HG03558 (cell line): ENCODE measurements around the gene GABBR1.
"Not testable (repeated sequence)": the region's sequence is repeated elsewhere in the genome, so short reads cannot be mapped to it uniquely, and the experiment has no call there.

Source experiments
- ATAC-seq: cut with Tn5 transposase; IDR thresholded peaks from one replicate; pipeline ENCODE4 v1.9.1; 2021; ENCODE audit warnings: moderate number of reproducible peaks; ENCODE audit not compliant: unreplicated experiment; ENCODE audit errors: extremely low read depth

The GABBR1 gene

DNA sequence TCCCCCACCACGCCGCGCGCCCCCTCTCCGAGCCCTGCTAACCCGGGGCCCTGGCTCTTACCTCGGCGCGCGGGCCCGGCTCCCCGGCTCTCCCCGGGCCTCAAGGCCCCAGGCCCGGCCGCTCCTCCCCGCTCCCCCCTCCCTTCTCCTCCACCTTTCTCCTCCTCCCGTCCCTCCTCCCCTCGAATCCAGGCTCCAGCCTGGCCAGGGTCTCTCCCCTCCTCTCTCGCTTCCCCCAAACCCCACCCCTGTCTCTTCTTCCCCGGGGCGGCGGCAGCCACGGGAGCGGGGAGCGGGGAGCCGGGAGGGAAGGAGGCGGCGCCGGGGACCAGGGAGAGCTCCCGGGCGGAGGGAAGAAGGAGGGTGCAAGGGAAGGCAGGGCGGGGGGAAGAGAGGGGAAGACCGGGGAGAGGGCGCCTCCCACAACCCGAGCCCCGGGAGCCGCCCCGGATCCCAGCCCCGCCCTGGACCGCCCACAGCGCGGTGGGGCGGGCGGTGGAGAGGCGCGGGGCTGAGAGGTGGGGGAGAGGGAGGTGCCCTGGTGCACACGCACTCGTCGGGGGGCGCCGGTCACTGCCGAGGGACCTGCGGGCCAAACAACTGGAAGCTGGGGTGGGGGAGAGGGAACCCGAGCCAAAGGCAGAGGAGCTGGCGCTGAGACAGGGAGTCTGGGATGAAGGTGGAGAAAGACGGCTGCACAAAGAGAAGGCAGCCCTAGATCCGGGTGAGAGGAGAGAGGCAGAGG is at the start of gene GABBR1:
Gene GABBR1, minus strand, starts transcription at position 395 of the 745 bp plus-strand sequence. CDS start 798 bp downstream, outside the sequence.
- no peak for ATAC-seq

- no peak for ATAC-seq
Measured at GRCh38 chr6:29681811-29682210, 48.8 kb upstream of the GABBR1 start.

DNA sequence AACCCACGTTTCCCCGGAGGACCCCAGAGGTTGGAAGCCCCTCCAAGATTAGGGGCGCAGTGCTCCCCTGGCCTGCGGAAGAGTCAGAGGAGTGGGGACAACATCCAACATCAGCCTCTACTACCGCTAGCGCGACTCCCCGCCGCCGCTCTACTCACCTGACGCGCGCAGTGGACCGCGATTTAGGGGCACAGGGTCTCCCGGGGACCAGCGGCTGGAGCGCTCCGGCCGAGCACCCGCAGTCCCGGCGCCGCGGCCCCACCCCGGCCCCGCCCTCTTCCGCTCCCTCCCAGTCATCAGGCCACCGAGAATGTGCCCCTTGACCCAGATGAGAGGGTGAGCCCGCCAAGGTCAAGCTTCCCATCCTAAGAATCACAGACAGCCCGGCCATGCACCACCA is 47.9 kb upstream of the GABBR1 start, which contains the start of gene ZFP57:
Gene ZFP57, minus strand, starts transcription at position 249 of the 400 bp plus-strand sequence. CDS start 4,149 bp downstream, outside the sequence.
- no peak for ATAC-seq

GRCh38 chr6:29680416-29680815 is 47.4 kb upstream of the GABBR1 start:
- ATAC-seq = no peak

DNA sequence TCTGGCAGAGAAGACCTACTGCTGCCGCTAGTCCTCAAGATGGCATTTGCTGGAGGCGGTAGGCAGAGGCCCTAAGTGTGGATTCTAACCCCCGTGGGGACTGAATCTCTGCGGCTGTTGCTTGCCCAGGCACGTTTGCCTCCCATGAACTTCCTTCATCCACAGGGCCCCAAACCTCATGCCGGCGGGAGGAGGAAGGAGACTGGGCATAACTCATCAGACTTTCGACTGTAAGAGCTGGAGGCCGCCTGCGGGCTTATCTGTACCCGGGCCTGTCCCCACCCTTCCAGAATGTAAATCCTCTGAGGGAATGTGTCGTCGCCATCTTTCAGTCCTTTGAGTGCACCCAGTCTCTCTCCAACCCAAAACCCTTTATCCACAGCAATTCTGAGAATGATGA is 47.0 kb upstream of the GABBR1 start:
- ATAC-seq = no peak

DNA sequence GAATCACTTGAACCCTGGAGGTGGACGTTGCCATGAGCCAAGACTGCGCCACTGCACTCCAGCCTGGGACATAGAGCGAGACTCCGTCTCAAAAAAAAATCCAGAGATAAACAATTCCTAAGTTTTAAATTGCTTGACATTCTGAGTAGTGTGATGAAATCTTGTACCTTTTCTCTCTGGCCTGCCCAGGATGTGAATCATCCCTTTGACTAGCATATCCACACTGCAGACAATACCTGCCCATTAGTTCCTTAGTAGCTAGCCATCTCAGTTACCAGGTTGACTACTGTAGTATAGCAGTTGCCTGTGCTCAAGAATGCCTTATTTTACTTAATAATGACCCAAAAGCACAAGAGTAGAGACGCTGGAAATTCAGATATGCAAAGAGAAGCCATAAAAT is 45.1 kb upstream of the GABBR1 start:
- ATAC-seq = no peak

GRCh38 chr6:29676981-29677601 is 44.1 kb upstream of the GABBR1 start:
- ATAC-seq = no peak

DNA sequence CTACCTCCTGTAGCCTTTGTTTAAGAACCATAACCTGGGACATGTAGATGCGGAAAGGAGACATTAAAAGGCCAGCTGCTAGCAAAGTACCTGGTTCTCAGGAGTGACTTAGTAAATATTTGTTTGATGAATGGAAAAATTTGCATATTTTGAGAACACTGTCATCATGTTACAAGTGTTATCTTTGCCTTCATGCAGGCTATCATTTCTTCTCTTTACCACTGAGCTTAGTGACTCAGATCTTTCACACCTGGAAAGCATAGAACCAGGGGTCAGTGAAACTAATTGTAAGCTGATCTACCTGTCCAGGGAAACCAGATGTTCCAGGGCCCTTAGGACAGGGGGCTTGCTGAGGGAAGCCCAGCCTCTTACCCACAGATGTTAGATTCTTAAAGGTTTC is 42.6 kb upstream of the GABBR1 start:
- ATAC-seq = no peak

GRCh38 chr6:29674008-29674407 is 41.0 kb upstream of the GABBR1 start:
- no peak for ATAC-seq

- no peak for ATAC-seq
Measured at GRCh38 chr6:29673161-29673560, 40.2 kb upstream of the GABBR1 start.

DNA sequence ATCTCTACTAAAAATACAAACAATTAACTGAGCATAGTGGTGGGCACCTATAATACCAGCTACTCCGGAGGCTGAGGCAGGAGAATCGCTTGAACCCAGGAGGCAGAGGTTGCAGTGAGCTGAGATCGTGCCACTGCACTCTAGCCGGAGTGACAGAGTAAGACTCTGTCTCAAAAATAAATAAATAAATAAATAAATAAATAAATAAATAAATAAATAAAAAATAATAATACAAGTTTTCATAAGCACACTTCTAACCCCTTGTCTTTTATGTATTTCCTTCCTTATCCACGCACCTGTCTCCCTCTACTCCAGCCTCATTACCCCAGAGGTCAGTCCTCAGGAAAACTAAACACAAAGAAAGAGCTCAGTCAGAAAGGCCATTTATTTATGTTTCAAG is 39.1 kb upstream of the GABBR1 start:
- not testable (repeated sequence) for ATAC-seq

GRCh38 chr6:29671026-29671425 is 38.0 kb upstream of the GABBR1 start:
- ATAC-seq = no peak

DNA sequence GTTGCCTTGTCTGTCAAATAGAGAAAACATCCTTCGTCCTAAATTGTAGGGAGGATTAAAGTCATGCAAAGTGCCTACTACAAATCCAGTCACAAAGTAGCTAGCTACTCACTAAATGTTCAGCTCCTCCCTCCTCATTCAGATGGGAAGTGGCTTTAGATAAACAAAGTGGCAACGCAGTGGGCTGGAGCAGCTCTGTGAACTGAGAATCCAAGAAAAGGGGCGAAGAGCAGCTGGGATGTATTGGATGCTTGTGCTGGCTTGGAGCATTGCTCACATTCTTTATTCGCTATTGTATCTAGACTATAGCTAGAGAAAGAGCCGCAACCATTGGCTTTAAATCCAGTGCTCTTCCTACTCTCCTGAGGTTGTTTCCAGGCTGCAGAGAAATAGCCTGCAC is 34.2 kb upstream of the GABBR1 start:
- ATAC-seq = no peak

DNA sequence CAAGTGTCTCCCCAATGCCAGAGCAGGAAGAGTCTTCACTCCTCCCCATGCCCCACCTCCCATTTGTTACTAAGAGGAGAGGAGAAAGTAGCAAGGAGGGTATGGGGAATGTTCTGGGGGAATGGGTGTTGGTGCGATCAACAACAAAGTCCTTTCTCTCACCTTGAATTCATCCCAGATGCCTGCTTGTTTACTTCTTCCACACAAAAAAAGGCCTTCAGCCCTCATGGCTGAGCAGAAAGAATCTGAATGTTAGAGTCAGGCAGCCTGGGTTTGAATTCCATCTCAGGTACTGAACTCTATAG is 33.8 kb upstream of the GABBR1 start:
- ATAC-seq = no peak

- no peak for ATAC-seq
Measured at GRCh38 chr6:29665942-29666825, 33.2 kb upstream of the GABBR1 start.

DNA sequence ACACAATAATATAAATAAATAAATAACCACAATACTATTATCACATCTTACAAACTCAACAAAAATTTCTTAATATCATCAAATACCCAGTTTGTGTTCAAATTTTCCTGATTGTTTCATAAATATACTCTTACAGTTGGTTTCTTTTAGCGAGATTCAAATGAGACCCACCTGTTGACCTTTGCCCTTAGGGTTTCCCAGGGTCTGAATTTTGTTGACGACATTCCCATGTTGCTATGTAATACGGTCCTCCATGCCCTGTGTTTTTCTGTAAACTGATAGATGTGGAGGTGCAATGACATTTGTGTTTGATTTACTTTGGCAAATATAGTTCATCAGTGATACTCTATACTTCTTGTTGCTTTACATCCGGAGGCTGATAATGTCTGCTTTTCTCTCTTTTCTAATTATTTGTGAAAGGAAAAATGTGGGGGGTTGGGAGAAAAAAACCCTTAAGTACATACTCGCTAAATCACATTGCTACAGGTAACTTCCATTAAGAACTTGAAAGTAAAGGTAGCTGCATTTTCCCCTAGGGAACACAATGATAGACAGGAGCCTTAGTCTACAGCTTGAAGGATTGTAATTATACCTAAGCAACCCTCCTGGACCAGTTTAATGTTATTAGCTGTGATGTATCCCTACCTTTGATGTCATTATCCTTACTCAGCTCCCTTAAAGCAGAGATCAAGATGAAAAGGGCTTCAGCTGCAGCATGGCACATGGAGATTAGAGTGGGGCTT is 30.5 kb upstream of the GABBR1 start:
- ATAC-seq = no peak

DNA sequence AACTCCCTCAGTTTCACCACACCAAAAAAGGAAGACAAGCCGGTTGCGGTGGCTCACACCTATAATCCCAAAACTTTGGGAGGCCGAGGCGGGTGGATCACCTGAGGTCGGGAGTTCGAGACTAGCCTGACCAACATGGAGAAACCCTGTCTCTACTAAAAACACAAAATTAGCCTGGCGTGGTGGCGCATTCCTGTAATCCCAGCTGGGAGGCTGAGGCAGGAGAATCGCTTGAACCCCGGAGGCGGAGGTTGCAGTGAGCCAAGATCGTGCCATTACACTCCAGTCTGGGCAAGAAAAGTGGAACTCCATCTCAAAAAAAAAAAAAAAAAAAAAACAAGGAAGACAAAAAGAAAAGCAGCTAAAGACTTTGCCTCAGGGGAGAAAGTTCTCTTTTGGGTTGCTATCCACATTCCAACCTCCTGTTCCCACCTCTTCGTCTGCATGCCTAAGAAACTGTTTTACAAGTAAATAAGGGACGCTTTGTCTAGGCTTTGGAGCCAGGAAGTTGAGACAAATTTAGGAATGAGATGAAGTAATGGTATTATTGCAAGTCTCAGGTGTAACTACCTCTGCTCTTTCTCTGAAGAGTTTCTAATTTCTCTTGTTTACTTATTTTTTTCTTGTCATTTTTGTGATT is 28.6 kb upstream of the GABBR1 start:
- ATAC-seq = not testable (repeated sequence)

DNA sequence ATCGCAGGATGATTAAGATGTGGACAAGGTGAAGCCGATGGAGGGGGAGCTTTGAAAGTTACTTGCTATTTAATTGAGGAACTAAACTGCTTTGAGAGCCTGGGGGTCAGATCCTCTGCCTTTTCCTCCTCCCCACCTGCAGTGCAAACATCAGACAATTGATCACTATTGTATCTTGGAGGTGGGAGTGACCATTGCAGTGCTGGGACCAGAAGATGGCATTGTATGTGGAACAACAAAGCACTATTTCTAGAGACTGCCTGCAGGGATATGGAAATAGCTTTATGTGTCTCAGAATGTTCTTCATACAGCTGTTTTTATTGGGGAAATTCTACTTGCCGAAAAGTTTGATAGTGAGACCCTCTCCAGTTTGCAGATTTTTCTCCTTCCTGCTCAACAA is 28.1 kb upstream of the GABBR1 start:
- no peak for ATAC-seq

DNA sequence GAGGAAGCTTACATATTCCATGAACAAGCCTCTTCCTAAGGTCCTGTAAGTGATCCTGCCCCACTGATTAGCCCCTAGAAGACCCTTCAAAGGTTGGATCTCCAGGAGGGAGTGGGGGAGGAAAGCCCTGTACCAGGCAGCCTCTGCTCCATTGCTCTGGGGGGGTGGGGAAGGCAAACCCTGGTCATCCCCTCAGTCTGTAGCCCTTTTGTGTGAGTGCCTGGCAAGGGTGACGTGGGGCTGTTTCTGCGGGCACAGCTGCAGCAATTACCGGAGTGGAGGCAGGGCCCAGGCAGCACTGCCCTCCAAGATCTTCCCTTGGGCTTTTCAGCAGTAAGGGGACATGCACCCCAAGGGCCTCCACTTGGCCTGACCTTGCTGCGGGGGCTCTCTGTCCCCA is 23.8 kb upstream of the GABBR1 start, which contains the start of gene MOG:
Gene MOG, plus strand, starts transcription at position 295 of the 400 bp plus-strand sequence. CDS start 118 bp downstream, outside the sequence.
- ATAC-seq = no peak

GRCh38 chr6:29656157-29656556 is 23.2 kb upstream of the GABBR1 start:
- ATAC-seq = no peak
